Measurements from ENCODE around the gene DGAT2.

The DGAT2 gene

DNA sequence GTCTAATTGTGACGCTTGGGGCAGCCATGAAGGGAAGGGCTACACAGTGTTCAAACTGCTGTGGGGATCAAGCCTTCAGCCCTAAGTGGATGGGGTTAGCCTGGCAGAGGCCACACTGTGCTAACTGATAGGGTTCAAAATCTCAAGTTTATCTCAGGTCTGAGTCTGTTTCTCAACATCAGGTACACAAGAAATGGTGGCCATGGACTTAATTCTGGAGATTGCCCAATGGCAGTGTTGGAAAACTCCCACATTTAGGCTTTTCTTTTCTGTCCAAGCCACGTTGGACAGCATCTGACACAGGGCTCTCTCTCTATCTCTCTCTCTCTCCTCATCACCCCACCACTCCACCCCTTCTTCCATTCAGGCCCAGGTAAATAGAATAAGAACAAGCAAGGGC lies 10.9 kb upstream of the DGAT2 start:
- no peak for DNase-seq

GRCh38 chr11:75759832-75760231 lies 8.7 kb upstream of the DGAT2 start:
- no peak for DNase-seq

GRCh38 chr11:75760243-75760642 lies 8.3 kb upstream of the DGAT2 start:
- no peak for DNase-seq

GRCh38 chr11:75760710-75761493 lies 7.7 kb upstream of the DGAT2 start:
- no peak for DNase-seq

- DNase-seq, result no peak
Measured at GRCh38 chr11:75762158-75762557, 6.4 kb upstream of the DGAT2 start.

- DNase-seq, result no peak
Measured at GRCh38 chr11:75762885-75763284, 5.7 kb upstream of the DGAT2 start.

DNA sequence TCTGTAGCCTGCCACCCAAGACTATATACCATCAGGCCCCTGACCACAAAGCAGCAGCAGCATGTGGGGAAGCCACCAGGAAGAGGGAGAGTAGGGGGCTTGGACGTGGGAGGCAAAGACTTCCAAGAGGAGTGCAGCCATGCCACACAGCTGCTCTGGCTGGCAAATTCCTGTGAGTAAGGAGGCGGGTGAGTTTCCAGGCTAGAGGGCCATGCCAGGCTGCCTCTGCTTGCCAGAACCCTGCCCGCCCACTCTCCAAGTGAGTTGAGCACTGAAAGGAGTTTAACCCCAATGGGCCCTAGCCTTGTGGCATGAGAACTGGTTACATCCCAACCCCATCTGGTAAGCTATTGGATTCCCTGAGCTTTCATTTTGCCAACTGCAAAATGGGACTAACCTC lies 4.7 kb upstream of the DGAT2 start:
- no peak for DNase-seq

- no peak for DNase-seq
Measured at GRCh38 chr11:75765116-75765515, 3.5 kb upstream of the DGAT2 start.

DNA sequence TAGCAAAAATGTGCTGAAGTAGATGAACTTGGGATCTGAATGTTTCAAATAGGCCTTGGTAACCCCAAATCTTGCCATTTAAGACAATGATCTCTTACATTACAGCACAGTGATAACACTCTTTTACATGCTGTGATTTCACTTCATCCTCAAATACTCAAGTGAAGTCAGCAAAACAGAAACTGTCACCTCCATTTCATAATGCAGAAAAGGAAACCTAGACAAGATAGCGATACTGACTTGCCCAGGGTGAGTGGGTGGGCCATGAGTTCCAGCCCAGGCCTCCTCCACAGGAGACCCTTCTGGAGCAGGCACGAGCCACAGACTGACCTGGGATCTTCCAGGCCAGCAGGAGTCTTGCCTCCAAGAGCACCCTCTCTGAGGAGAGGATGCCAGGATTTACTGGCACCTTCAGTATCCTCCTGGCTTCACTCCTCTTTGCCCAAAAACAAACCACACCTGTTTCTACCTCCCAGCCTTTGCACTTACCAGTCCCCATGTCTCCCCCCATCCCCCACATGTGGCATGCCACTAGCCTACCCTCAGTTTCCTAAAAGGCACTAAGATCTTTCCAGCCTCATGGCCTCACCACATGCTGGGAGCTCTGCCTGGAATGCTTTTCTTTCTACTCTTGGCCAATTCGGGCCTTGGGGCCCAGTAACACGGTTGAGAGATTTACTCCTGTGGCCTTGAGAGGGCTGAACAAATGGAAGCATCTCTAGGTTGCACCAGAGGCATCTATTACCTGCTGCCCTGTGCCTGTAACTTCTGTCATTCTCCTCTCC lies 1.9 kb upstream of the DGAT2 start:
- DNase-seq, result no peak

- no peak for DNase-seq
Measured at GRCh38 chr11:75767228-75767572, 1.4 kb upstream of the DGAT2 start.

GRCh38 chr11:75767793-75768111 lies 826 bp upstream of the DGAT2 start:
- DNase-seq, result no peak

DNA sequence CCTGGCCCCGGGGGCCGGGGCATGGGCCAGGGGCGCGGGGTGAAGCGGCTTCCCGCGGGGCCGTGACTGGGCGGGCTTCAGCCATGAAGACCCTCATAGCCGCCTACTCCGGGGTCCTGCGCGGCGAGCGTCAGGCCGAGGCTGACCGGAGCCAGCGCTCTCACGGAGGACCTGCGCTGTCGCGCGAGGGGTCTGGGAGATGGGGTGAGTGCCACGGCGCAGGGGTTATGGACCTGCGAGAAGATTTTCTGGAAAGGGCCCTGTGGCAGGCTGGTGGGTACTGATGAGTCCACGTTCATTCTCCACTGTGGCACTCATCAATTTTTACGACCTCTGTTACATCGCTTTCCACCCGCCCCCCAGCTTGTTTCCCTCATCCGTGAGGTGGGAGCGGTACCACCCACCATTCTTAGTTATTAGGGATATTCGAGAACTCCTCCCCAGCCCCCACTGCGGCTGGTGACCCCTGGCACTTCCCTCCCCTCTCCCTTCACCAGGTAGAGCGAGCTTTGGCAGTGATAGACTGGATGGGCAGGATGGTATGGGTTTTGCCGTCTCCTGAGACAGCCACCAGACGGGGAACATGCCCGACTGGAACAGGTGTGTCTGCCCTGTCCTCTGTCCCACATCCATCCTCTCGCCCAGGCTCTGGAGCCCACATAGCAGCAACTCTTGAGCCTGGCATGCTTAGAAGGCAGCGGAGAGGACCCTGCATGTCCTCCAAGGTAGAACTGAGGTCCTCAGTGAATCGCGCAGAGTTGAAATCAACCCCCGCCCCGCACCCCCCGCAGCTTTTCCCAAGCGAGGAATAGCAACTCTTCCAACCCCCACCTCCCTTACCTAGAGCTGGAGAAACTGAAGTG lies 562 bp downstream of the DGAT2 start:
- no peak for DNase-seq

- DNase-seq, result no peak
Measured at GRCh38 chr11:75770102-75770501, 1.5 kb downstream of the DGAT2 start.

DNA sequence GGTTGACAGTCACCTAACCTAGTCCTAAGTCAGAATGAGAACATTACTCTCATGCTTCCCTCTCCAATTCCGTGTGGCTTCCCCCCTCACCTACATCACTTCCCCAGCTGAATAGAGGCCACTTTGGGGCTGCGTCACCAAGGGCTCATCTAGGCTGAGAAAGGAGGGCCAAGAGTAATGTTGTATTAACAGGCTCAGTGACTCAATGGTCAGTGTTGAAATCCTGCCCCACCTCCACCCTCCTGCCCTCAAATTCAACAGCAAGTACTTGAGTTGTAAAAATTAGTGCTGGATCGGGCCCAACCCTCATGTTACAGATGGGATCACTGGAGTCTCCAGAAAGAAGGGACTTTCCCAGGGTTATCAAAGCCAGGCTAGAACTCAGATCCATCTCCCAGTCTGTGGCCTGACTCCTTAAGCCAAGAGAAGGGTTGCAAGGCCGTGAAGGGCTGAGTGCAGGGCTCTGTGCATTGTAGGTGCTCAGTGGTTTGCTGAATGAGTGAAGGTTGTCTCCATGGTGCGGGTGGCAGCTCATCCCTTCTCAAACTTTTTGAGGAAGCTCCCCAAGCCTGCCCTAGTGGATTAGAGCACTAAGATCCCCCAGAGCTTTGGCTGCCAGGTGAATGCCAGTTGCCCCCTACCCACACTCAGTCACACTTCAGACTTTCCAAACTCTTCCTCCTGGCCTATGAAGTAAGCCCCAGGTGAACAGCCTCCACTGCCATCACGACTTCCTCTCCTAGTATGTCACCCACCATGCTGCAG lies 3.2 kb downstream of the DGAT2 start:
- no peak for DNase-seq

GRCh38 chr11:75773595-75774353 lies 5.2 kb downstream of the DGAT2 start:
- DNase-seq, result no peak

DNA sequence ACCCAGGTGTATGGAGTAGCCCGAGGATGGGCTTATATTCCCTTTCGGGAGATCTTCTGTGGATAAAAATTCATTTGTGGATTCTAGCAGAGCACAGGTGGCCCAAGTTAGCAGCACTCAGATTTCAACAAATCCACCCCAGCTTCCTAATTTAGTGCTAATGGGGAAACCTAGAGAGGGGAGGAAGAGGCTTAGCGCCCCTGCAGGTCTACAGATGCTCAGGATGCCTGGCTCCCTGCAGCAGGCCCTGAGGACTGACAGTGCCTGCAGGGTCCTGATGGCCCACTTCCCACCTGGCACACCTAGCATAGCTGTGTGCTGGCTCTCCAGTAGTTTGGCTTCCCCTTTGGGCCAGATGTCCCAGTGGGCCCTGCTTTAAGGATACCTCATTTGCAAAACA lies 6.5 kb downstream of the DGAT2 start:
- no peak for DNase-seq

DNA sequence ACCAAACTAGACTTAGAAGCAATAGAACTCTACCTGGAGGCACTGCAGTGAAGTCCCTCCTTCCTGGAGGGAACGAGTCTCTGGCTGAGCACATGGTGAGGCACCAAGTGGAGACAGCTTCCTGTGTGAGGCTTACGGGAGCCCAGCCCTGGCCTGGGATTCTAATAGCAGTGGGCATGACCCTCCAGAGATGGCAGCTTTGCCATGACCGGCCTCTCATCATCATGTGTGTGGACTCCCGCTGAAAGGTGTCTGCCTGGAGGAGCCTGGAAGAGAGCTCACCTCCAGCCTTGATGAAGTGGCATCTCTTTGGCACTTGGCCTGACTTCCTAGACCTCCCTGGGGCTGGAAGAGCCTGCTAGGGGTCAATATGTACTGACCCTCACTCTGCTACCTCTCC lies 8.0 kb downstream of the DGAT2 start:
- DNase-seq, result no peak

DNA sequence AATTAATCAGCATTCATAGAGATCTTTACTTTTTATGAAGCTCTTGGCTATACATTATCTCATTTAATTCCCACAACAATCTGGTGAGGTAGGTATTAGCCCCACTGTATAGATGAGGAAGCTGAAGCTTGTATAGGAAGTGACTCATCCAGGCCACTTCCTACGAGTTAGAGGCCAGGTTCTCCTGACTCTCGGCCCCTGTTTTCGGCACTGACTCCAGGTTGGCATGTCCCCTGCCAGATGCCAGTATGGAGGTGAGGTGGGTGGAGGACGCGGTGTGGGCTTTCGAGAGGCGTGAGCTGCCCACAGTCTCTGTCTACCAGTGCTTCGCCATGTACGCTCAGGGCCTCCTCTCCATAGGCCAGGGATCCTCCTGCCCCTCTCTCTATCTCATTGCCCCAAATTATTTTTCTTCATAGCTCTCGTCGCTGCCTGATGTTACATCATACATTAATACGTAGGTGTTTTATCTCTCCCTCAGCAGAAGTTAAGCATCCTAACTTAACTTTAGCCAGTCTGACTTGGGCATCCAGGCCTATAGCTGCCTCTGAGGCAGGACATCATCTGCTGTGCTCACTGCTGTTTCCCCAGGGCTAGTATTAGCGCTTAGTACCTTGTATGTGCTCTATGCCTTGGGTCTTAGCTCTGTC lies 9.0 kb downstream of the DGAT2 start:
- no peak for DNase-seq

DNA sequence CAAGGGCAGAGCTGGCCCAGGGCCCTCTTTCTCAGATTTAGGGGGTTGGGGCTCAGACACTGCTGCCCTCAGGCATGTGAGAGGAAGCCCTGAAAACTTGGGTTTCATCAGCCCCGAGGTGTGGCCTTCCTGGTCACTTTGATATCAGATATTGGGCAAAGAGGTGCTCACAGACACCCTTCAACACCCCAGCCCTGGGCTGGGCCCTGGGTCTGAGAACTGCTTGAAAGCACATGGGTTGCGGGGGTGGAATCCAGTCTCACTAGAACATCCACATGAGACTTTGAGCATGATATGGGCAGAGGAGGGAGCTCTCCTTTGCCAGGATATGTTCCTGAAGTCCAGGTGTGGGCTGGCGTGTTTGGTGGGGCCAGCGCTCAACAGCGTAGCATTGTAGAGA lies 10.4 kb downstream of the DGAT2 start:
- DNase-seq, result no peak

GRCh38 chr11:75779960-75780359 lies 11.4 kb downstream of the DGAT2 start:
- DNase-seq, result no peak

DNA sequence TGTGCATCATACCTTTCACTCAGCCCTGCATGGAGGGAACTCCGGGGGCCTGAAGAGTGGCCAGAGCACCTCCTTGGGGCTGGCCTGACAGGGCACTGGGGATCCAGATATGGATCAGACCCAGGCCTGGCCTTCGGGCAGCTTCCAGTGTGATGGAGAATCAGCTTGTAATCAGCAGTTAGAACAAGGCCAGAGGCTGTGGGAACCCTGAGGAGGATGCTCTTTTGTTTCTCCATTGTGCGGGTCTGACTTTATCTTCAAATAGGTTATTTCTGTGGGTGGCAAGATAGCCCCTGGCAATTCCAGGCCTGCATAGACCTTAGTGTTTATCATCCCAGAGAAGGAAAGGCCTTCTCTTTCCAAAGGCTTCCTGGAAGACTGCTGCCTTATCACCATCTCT lies 12.3 kb downstream of the DGAT2 start:
- DNase-seq, result no peak

GRCh38 chr11:75781296-75781695 lies 12.7 kb downstream of the DGAT2 start:
- DNase-seq, result no peak

Data from activated T-cell treated with anti-CD3 and anti-CD28 coated beads for 4 hours (primary cell).